OCI-LY7 (cell line): ENCODE measurements around the gene KDM4B. TPM values are rescaled to one million over a fixed set of nuclear protein-coding genes. Genes with fewer than 3 reads are reported as not detected.

Source experiments
- Bru-seq: library from RNA; stranded (reverse); fragments of 400-500 nt; gene quantifications from one replicate; lab custom pipeline; 2021; lab: Mats Ljungman, UMichigan
- BruChase-seq, 2 experiments: library from RNA; stranded (reverse); fragments of 400-500 nt; gene quantifications; one replicate each; lab custom pipeline; 2021; lab: Mats Ljungman, UMichigan
- BruUV-seq: library from RNA; stranded (reverse); fragments of 400-500 nt; replicated peaks from 2 replicates; lab custom pipeline; 2021; lab: Mats Ljungman, UMichigan
- CTCF ChIA-PET: fragments of 300-600 bp; sonication (Branson Sonifier 250); formaldehyde crosslinking; loops from one replicate; lab custom pipeline; 2022; ENCODE audit warnings: antibody characterized with exemption; ENCODE audit not compliant: unreplicated experiment; lab: Charles Lee
- POLR2A ChIA-PET: fragments of 300-600 bp; sonication (Branson Sonifier 250); formaldehyde crosslinking; loops from one replicate; lab custom pipeline; 2022; ENCODE audit warnings: antibody characterized with exemption; lab: Charles Lee
- DNase-seq: peaks from one replicate; pipeline ENCODE4 v3.0.0-alpha.2; 2015; ENCODE audit warnings: low spot score
- H2AFZ ChIP-seq: fragments of 200-600 bp; sonication (generic), shearing (Covaris generic); 2 replicates; pipeline ENCODE4 v1.6.1; 2014; ENCODE audit warnings: mild to moderate bottlenecking, antibody characterized with exemption, low read length, moderate library complexity
- H3K27ac ChIP-seq: fragments of 200-600 bp; sonication (generic); 2 replicates; pipeline ENCODE4 v1.5.1; 2014; ENCODE audit warnings: mixed run types, low read depth, mild to moderate bottlenecking, moderate library complexity, low read length, inconsistent platforms; ENCODE audit not compliant: poor library complexity, severe bottlenecking
- H3K36me3 ChIP-seq: fragments of 200-600 bp; sonication (generic); 2 replicates; pipeline ENCODE4 v1.6.1; 2014; ENCODE audit warnings: mild to moderate bottlenecking, antibody characterized with exemption, low read length, moderate library complexity, mixed read lengths; ENCODE audit not compliant: insufficient read depth
- H3K4me1 ChIP-seq: fragments of 200-600 bp; sonication (generic); 2 replicates; pipeline ENCODE4 v1.5.1; 2014; ENCODE audit warnings: mild to moderate bottlenecking, low read length; ENCODE audit not compliant: insufficient read depth, poor library complexity, severe bottlenecking
- H3K4me2 ChIP-seq: fragments of 200-600 bp; sonication (generic); 2 replicates; pipeline ENCODE4 v1.6.1; 2014; ENCODE audit warnings: mild to moderate bottlenecking, low read length
- H3K4me3 ChIP-seq: fragments of 200-600 bp; sonication (generic); 2 replicates; pipeline ENCODE4 v1.5.1; 2014; ENCODE audit warnings: mild to moderate bottlenecking, low read depth, low read length; ENCODE audit not compliant: poor library complexity, severe bottlenecking
- H3K79me2 ChIP-seq: fragments of 200-600 bp; sonication (generic); 2 replicates; pipeline ENCODE4 v1.6.1; 2016; ENCODE audit warnings: low read depth, mild to moderate bottlenecking, low read length, moderate library complexity, mixed read lengths; ENCODE audit not compliant: insufficient read depth
- H3K9me2 ChIP-seq: fragments of 200-600 bp; sonication (generic); 2 replicates; pipeline ENCODE4 v1.6.1; 2016; ENCODE audit warnings: mild to moderate bottlenecking, low read length, mixed read lengths; ENCODE audit not compliant: insufficient read depth
- H3K9me3 ChIP-seq: fragments of 200-600 bp; sonication (generic); 2 replicates; pipeline ENCODE4 v1.6.1; 2014; ENCODE audit warnings: mild to moderate bottlenecking, mixed run types, low read length, mixed read lengths
- H4K20me1 ChIP-seq: fragments of 200-600 bp; sonication (generic); 2 replicates; pipeline ENCODE4 v1.6.1; 2014; ENCODE audit warnings: mild to moderate bottlenecking, antibody characterized with exemption, low read length, moderate library complexity, mixed read lengths; ENCODE audit not compliant: insufficient read depth
- EZH2phosphoT487 ChIP-seq: fragments of 200-600 bp; sonication (generic); IDR thresholded peaks from 2 replicates; pipeline ENCODE4 v1.6.1; 2018; ENCODE audit warnings: low read depth, borderline replicate concordance, mild to moderate bottlenecking, mixed run types, antibody characterized with exemption, low read length, moderate library complexity, mixed read lengths
- intact Hi-C: fragments of 100-400 bp; cut with micrococcal nuclease; formaldehyde crosslinking; loops from one replicate; pipeline ENCODE4 v1.10.0; 2022; ENCODE audit not compliant: unreplicated experiment
- long read RNA-seq: library from polyadenylated mRNA; stranded (forward); transcript quantifications from one replicate; pipeline ENCODE4 v2.0.0, GENCODE V29; 2022
- total RNA-seq, 2 experiments: library from RNA; depleted of rRNA in 1 of 2; stranded (reverse); fragments of >200 nt in 1 of 2; shearing (Covaris generic) in 1 of 2; gene quantifications; 2 replicates each; pipeline ENCODE4 v1.2.3, GENCODE V29; 2014 to 2022
- TF ChIP-seq, protein P1 (sequence below): fragments of 200-600 bp; sonication (generic); conservative IDR thresholded peaks from 2 replicates; pipeline ENCODE4 v1.5.1; 2014; ENCODE audit warnings: mild to moderate bottlenecking, antibody characterized with exemption, low read length, moderate library complexity, mixed read lengths

The KDM4B gene
- 14.2 and 24.3 TPM in 2 replicates for total RNA-seq (2014; rRNA removed; shearing (Covaris generic))
- 36.3 and 44.2 TPM in 2 replicates for total RNA-seq (2022)
- percentile 50 among the genes with signal in this experiment for Bru-seq, nascent RNA
- percentile 57 among the genes with signal in this experiment for BruChase-seq, experiment 1, labeled RNA remaining after a 6-hour chase
- BruChase-seq, experiment 2, labeled RNA remaining after a 2-hour chase, result percentile 55 among the genes with signal in this experiment
- long read RNA-seq, full-length matches to known transcripts, result 15 of 46 reads
- long read RNA-seq, partial matches to known transcripts, result 12 of 46 reads
- long read RNA-seq, other reads (novel, unspliced or antisense), result 19 of 46 reads

- intact Hi-C loops, result loop anchor here (10.0 kb wide), 1 partner anchor 104 kb away; the partner anchor contains the start of gene PLIN3
- peaks cover 9% of the 10 kb centered on the region; the same call in 1 of the 2 replicates for H3K79me2 ChIP-seq
- no peaks in the 10 kb centered on the region for H4K20me1 ChIP-seq
- H3K4me1 ChIP-seq, result peaks cover 34% of the 10 kb centered on the region
- DNase-seq, result peak; percentile 99
- no peaks in the 10 kb centered on the region for H3K9me3 ChIP-seq
- H3K27ac ChIP-seq, result peak within 1 kb of the TSS; percentile 17
- peak within 1 kb of the TSS; percentile 100 for H3K4me2 ChIP-seq
- TF ChIP-seq EZH2phosphoT487, result no peak
- TF ChIP-seq, protein P1, sequence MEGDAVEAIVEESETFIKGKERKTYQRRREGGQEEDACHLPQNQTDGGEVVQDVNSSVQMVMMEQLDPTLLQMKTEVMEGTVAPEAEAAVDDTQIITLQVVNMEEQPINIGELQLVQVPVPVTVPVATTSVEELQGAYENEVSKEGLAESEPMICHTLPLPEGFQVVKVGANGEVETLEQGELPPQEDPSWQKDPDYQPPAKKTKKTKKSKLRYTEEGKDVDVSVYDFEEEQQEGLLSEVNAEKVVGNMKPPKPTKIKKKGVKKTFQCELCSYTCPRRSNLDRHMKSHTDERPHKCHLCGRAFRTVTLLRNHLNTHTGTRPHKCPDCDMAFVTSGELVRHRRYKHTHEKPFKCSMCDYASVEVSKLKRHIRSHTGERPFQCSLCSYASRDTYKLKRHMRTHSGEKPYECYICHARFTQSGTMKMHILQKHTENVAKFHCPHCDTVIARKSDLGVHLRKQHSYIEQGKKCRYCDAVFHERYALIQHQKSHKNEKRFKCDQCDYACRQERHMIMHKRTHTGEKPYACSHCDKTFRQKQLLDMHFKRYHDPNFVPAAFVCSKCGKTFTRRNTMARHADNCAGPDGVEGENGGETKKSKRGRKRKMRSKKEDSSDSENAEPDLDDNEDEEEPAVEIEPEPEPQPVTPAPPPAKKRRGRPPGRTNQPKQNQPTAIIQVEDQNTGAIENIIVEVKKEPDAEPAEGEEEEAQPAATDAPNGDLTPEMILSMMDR, result no peak
- ChIA-PET CTCF (interaction anchor here (0.6 kb wide), 1 partner anchor 50 kb away, joined by 5 read pairs; no protein-coding TSS in a partner anchor), POLR2A (interaction anchor here (0.5 to 0.9 kb wide), 3 partner anchors 58 to 1434 kb away, joined by 3 read pairs; no protein-coding TSS in a partner anchor)
- no peaks in the 10 kb centered on the region for H3K9me2 ChIP-seq
- H3K36me3 ChIP-seq, result peaks cover 26% of the 10 kb centered on the region
- peak within 1 kb of the TSS; percentile 85 for H3K4me3 ChIP-seq
- peak within 1 kb of the TSS; percentile 18; the same call in 1 of the 2 replicates for H2AFZ ChIP-seq
- BruUV-seq, result no TSS peak
These were observed at the start of gene KDM4B for GRCh38 chr19:4968462-4969291. KDM4B (plus strand) TSS chr19:4969113; CDS start chr19:5032891, 63,778 bp downstream.

GRCh38 chr19:4922530-4923275 is 46.2 kb upstream of the KDM4B start:
- TF ChIP-seq EZH2phosphoT487, result no peak
- TF ChIP-seq, protein P1, result no peak
- BruUV-seq, result no TSS peak
- no peak for DNase-seq
- H3K79me2 ChIP-seq, result peaks cover 100% of the 10 kb centered on the region
- no peaks in the 10 kb centered on the region for H3K9me2 ChIP-seq
- H4K20me1 ChIP-seq, result peaks cover 12% of the 10 kb centered on the region
- H3K4me3 ChIP-seq, result no peak overlapping the region
- no peaks in the 10 kb centered on the region for H3K9me3 ChIP-seq
- intact Hi-C loops, result no loop called here
- H2AFZ ChIP-seq, result no peak overlapping the region
- H3K4me1 ChIP-seq, result no peaks in the 10 kb centered on the region
- H3K27ac ChIP-seq, result no peak overlapping the region
- ChIA-PET CTCF (no interaction called here), POLR2A (no interaction called here)
- H3K36me3 ChIP-seq, result peaks cover 98% of the 10 kb centered on the region
- H3K4me2 ChIP-seq, result no peak overlapping the region
